DMS153 treated with DMSO at 0.1 percent for 48 hours (cell line): ENCODE measurements around the gene STARD13.

Experiments
- DNase-seq: peaks from one replicate; lab custom pipeline; 2025; ENCODE audit not compliant: unreplicated experiment; lab: John Stamatoyannopoulos, UW

Gene STARD13

GRCh38 chr13:33153421-33154404 is 131.8 kb downstream of the STARD13 start:
- no peak for DNase-seq

DNA sequence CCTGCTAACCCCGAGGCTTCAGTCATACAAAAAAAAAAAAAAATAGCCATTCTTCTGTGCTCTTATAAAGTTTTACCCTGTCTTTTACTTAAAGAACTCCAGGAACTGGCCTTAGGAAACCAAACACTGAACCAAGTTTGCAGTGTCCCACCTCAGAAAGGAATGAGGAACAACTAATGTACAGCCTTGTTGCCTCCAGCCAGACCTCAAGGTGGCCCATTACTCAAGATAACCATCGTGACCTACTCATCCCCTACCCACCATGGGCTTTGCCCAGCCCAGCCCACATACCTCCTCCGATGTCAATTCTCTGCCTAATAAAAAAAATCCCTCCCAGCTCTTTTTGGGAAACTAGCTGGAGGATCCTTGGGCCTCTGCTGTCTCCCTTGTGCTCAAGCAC is 133.2 kb downstream of the STARD13 start:
- no peak for DNase-seq

DNA sequence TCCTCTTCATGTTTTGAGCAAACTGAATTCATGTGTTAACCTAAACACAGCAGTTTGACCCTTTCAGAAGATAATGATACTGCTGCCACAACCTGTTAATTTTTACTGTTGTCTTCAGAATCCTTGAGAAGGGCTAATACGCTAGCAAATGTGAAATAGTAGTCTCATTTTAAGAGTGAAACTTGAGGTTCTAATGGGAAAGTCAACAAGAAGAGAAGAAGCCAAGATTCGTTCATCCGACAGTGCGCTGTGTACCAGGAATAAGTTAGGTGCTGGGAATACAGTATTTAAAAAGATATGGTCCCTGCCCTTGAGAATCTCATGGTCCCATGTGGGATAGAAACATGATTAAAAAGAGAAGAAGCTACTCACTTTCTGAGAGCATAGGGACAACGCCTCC is 134.9 kb downstream of the STARD13 start:
- DNase-seq: no peak

GRCh38 chr13:33150126-33150525 is 135.4 kb downstream of the STARD13 start:
- no peak for DNase-seq

GRCh38 chr13:33147832-33148231 is 137.7 kb downstream of the STARD13 start:
- no peak for DNase-seq

DNA sequence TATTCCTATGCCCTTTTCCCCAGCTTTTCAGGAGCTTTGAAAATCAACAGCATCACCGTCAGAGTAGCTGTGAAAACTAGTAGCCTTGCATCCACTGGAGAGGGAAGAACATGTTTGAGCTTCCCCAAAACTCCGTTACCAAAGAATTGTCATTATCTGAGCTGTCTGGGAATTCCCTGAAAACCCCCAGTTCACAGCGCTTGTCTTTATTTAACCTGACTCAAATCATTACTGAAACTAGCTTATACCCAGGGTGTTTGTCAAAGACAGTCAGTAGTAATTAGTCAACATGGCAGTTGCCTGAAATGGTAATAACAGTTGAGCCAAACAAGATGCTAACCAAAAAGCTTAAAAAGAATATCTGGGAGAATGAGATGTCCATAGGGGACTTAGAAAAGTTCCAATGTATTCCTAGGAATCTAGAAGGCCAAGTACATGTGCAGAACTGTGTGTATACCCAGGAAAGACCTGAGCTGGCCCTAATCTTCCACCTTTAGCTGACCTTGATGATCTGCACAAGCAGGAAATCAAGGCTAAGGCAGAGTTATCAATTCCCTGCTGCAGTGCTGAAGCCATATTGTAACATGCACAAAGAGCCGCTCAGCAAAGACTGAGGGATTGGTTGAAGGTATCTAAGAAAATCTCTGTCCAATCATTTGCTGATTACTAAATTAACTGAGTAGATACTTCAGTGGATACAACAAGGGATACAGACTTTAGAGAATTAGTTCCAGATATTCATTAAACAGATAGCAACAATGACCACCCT is 138.5 kb downstream of the STARD13 start:
- no peak for DNase-seq

DNA sequence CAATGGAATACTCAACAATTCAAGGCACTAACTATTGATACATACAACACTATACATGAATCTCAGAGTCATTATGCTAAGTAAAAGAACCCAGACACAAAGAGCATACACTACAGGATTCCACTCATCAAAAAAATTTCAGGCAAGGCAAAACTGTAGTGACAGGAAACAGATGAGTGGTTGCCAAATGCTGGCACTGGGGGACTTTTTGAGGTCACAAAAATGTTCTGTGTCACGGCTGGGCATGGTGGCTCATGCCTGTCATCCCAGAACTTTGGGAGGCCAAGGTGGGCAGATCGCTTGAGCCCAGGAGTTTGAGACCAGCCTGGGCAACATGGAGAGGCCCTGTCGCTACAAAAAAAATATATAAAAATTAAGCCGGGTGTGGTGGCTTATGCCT is 139.9 kb downstream of the STARD13 start:
- no peak for DNase-seq

DNA sequence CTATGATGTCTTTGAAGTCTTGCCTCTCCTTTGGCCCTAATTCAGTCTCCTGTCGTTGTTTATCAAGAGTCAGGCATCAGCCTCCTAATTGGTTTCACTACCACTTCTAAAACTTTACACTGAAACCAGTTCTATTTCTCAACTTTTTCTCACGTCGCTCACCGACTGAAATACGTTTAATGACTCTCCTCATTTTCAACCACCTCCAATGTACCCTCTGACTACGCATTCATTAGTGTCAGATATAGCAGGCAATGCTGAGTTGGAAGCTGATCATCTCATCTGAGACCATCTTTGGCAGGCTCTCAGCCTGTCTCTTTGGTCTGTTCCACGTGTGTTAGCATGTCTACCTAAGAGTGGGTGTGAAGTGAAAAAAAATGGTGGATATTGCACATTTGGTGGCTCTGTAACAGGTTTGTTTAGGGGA is 141.2 kb downstream of the STARD13 start:
- no peak for DNase-seq

- no peak for DNase-seq
Observed at GRCh38 chr13:33139780-33140535, 145.6 kb downstream of the STARD13 start.

- no peak for DNase-seq
Observed at GRCh38 chr13:33139184-33139583, 146.4 kb downstream of the STARD13 start.

GRCh38 chr13:33138441-33138840 is 147.1 kb downstream of the STARD13 start:
- DNase-seq: no peak

GRCh38 chr13:33137721-33138120 is 147.8 kb downstream of the STARD13 start:
- no peak for DNase-seq

DNA sequence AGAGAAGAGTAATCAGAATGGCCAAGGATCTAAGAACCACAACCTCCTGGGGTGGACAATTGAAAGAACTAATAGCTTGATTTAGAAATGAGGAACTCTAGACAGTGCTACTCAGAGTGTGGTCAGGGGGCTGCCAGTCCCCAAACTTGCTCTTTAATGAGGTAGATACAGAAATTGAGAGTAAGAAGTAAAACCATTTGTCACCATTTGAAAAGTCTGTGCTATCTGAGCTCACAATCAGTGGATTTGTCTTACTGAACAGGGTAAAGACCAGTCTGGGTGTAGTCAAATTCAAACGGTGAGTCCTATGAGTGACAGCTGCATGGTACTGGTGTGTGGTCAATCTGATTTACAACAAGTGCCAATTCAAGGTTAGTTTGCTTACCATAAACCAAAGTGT is 150.5 kb downstream of the STARD13 start:
- DNase-seq: no peak

DNA sequence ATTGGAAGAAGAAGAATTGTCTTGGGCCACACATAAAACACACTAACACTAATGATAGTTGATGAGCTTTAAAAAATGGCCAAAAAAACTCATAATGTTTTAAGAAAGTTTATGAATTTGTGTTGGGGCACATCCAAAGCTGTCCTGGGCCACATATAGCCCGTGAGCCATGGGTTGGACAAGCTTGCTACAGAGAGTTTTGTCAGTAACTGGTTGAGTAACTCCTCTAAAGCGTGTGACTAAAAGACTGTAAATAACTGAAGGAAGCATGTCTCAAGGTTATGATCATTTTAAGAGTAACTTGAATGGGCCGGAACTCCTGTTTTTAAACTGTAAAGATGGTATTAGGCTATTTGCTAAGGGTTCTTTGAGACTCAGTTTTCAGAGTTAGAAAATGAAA is 151.3 kb downstream of the STARD13 start:
- no peak for DNase-seq

DNA sequence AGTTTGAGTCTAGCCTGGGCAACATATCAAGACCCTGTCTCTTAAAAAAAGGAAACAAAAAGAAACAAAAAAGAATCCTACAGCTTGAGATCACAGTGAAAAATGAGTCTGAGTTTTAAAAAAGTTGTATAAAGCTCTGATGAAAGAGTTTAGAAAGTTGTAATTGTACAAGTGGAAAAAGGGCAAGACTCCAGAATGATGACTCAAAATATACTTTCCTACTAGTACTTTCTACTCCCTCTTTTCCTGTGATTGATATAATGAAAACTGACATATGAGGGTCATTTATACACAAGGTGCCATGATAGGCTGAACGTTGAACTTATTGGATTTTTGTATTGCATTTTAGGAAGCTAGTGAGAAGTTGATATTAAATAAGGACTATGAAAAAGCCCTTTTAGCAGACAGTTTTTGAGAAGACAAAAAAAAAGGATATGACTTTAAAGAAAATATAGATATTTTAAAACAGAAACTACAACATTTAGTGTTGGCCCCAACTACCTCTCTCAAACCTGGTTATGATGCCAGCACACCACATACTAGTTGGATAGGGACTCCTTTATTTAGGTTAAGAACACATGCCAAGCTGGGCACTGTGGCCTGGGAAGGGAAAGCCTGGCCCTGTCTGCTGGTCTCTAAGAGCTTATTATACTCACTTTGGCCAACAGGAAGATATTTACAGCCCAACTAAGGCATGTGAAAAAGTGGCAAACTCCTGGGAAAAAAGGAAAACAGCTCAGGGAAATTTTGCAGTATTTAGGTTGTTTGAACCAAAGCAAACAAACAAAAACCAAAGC is 152.7 kb downstream of the STARD13 start:
- no peak for DNase-seq

DNA sequence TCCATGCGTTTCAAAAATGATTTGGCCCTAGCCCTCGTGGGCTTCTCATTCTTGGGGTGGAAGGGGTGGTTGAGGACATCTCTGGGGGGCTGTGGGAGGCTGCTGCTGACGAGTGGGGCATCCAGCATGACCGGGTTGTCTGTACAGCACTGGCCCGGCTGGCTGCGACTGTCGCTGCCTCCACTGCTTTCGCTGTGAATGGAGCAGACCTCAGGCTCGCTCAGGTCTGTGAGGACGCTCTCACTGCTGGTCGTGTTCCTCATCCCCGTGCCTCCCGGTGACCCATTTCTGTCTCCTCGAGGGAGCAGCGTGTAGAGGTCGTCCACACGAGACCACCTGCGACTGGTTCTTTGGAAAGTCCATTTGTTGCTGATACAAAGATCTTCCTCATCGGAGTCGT is 155.7 kb downstream of the STARD13 start:
- no peak for DNase-seq

DNA sequence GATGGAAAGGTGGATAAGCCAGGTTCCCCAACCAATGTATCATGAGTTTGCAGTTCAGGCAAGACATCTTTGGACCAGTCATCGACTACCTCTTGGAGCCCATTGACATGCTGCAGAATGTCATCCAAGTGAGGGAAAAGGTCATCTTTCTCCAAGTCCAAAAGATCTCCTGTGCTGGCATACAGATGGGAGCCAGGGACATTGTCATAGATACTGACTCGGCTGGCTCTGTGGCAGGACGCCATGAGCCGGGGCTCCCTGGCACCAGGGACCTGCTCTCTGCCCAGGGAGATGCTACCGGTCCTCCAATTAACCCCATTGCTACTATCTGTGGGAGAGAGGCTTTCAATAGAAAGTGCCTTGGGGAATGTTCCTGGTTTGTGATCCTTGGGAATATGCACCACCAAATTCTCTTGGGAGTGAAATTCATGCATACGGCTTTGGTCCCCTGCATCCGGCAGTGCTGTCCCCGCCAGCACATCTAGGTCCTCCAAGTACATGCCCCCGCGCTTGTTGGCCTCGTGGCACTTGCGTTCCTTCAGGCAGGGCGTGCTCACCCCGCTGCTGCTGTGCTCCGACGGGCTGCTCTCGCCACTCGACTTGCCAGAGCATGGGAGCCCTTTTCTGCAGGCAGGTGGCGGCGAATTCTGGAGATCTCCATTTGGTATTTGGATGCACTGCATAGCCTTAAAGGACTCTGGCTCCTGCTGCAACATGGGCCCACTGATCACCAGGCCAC is 156.3 kb downstream of the STARD13 start:
- no peak for DNase-seq

DNA sequence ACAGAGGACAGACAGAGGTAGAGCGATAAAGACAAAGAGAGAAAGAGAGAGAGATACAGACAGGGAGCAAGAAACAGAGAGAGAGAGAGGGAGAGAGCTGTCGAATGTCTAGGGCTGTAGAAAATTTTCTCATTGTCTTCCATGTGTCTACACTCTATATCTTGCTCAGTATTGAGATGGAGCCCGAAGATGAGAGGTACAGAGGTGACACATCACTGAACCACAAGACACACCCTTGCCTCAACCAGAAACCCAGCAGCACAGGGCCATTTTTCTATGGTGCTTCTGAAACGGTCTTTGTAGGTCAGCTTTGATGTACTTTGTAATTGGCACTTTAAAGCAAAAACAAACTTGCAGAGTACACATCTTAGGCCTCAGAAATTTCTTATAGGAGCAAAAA is 157.4 kb downstream of the STARD13 start:
- DNase-seq: no peak

- DNase-seq: no peak
Observed at GRCh38 chr13:33127009-33127551, 158.5 kb downstream of the STARD13 start.
